H1 (cell line): Measurements from ENCODE around the gene MRRF. TPM values are rescaled to one million over a fixed set of nuclear protein-coding genes. Genes with fewer than 3 reads are reported as not detected.

ENCODE experiments used
- CHD2 ChIP-seq: IDR thresholded peaks from 2 replicates; pipeline ENCODE4 v1.6.1; 2012; ENCODE audit warnings: low read length, improper control_type of control experiment
- CHD7 ChIP-seq: fragments of 300-600 bp; sonication (generic); IDR thresholded peaks from 2 replicates; pipeline ENCODE4 v1.7.1; 2012; ENCODE audit warnings: low read length, moderate library complexity, mild to moderate bottlenecking, inconsistent platforms; ENCODE audit not compliant: insufficient replicate concordance
- KDM4A ChIP-seq: IDR thresholded peaks from one replicate; pipeline ENCODE4 v1.7.1; 2012; ENCODE audit warnings: low read depth, mild to moderate bottlenecking, moderate library complexity, low read length, inconsistent platforms; ENCODE audit not compliant: severe bottlenecking
- MAFK ChIP-seq: IDR thresholded peaks from 2 replicates; pipeline ENCODE4 v1.6.1; 2012; ENCODE audit warnings: low read depth, mild to moderate bottlenecking, improper control_type of control experiment, low read length
- NRF1 ChIP-seq: IDR thresholded peaks from 2 replicates; pipeline ENCODE4 v1.6.1; 2011; ENCODE audit warnings: mild to moderate bottlenecking, low read depth, low read length, improper control_type of control experiment
- POLR2A ChIP-seq, 2 experiments: IDR thresholded peaks; 1 replicate in 1 of 2; 2 replicates in 1 of 2; pipeline ENCODE4 v1.6.1; 2011; ENCODE audit warnings: low read depth in 2 of 2, low read length in 2 of 2, mild to moderate bottlenecking in 2 of 2; ENCODE audit errors: control extremely low read depth in 1 of 2
- POLR2AphosphoS5 ChIP-seq: IDR thresholded peaks from 2 replicates; pipeline ENCODE4 v1.6.1; 2011; ENCODE audit warnings: low read depth, low read length
- POU5F1 ChIP-seq: IDR thresholded peaks from 2 replicates; pipeline ENCODE4 v1.6.1; 2011; ENCODE audit warnings: low read depth, mild to moderate bottlenecking, low read length, moderate library complexity
- RFX5 ChIP-seq: IDR thresholded peaks from 2 replicates; pipeline ENCODE4 v1.6.1; 2011; ENCODE audit warnings: low read depth, low read length, improper control_type of control experiment, borderline replicate concordance
- SUZ12 ChIP-seq: fragments of 200-600 bp; sonication (generic); IDR thresholded peaks from 2 replicates; pipeline ENCODE4 v1.6.1; 2012; ENCODE audit warnings: mild to moderate bottlenecking, inconsistent platforms, low read length, moderate library complexity, mixed read lengths
- TEAD4 ChIP-seq: IDR thresholded peaks from 2 replicates; pipeline ENCODE4 v1.6.1; 2012; ENCODE audit warnings: low read depth, low read length, inconsistent platforms, mixed read lengths
- polyA plus RNA-seq, 7 experiments: library from polyadenylated mRNA; depleted of rRNA in 3 of 7; stranded (reverse) in 5 of 7; unstranded in 2 of 7; fragments of >200 nt in 5 of 7; fragments of 200-250 nt in 2 of 7; gene quantifications; 1 replicate in 5 of 7; 2 replicates in 1 of 7; 4 replicates in 1 of 7; pipeline versions ENCODE4 v1.2.1 to v1.2.3, GENCODE V29; 2011 to 2013; ENCODE audit warnings: missing spikeins in 2 of 7, mixed read lengths in 2 of 7
- total RNA-seq: library from RNA; stranded (reverse); fragmentation: NEBNext Ultra II Directional; extraction: Animal tissue kit (Norgen Biotek cat#: 25700); gene quantifications from 2 replicates; pipeline ENCODE4 v1.2.1, GENCODE V29; 2021

The MRRF gene
- total and polyA plus RNA-seq, 2 of the 8 experiments (the other 6 are each of a cell fraction or from before 2014, with no cell fraction given) = 29.4 to 47.8 TPM

- TF ChIP-seq CHD7 (no peak), RFX5 (no peak), MAFK (no peak), TEAD4 (no peak), CHD2 (no peak), POLR2A (IDR thresholded peaks at IDR 0.05; ENCODE audit: control extremely low read depth in 1 of 2, low read depth in 2 of 2, low read length in 2 of 2) (peak in 1 of 2 experiments; percentile 36; a peak in 1 of 3 replicates), KDM4A (peak; percentile 88), SUZ12 (peak; percentile 55), POU5F1 (no peak), POLR2AphosphoS5 (no peak), NRF1 (no peak)
Observed at GRCh38 chr9:122346478-122347347, 82.0 kb downstream of the MRRF start (continued).
